KMS-11 (cell line): ENCODE results near the gene CDAN1.

Experiments
- H2AFZ ChIP-seq: fragments of 200-600 bp; sonication (generic); 2 replicates; pipeline ENCODE4 v1.6.1; 2016; ENCODE audit warnings: antibody characterized with exemption, mixed run types, low read depth
- H3K27ac ChIP-seq: fragments of 200-600 bp; sonication (generic); 2 replicates; pipeline ENCODE4 v1.6.1; 2016; ENCODE audit warnings: mild to moderate bottlenecking, mixed run types
- H3K27me3 ChIP-seq: fragments of 200-600 bp; sonication (generic); 2 replicates; pipeline ENCODE4 v1.6.1; 2017; ENCODE audit warnings: mild to moderate bottlenecking, low read depth, mixed run types, moderate library complexity; ENCODE audit not compliant: insufficient read depth
- H3K36me3 ChIP-seq: fragments of 200-600 bp; sonication (generic); 2 replicates; pipeline ENCODE4 v1.6.1; 2017; ENCODE audit warnings: mild to moderate bottlenecking, mixed run types; ENCODE audit not compliant: insufficient read depth
- H3K4me1 ChIP-seq: fragments of 200-600 bp; sonication (generic); 2 replicates; pipeline ENCODE4 v1.6.1; 2016; ENCODE audit warnings: mild to moderate bottlenecking, low read depth, mixed run types; ENCODE audit not compliant: poor library complexity, severe bottlenecking
- H3K4me2 ChIP-seq: fragments of 200-600 bp; sonication (generic); 2 replicates; pipeline ENCODE4 v1.7.0; 2016; ENCODE audit warnings: mild to moderate bottlenecking, mixed run types
- H3K4me3 ChIP-seq: fragments of 200-600 bp; sonication (generic); IDR thresholded peaks from 2 replicates; pipeline ENCODE4 v1.6.1; 2017; ENCODE audit warnings: low read depth, low read length, mixed read lengths; ENCODE audit not compliant: insufficient read depth
- H3K79me2 ChIP-seq: fragments of 200-600 bp; sonication (generic); 2 replicates; pipeline ENCODE4 v1.6.1; 2016; ENCODE audit warnings: low read depth, mixed run types; ENCODE audit not compliant: insufficient read depth
- H3K9ac ChIP-seq: fragments of 200-600 bp; sonication (generic); 2 replicates; pipeline ENCODE4 v1.6.1; 2016; ENCODE audit warnings: mild to moderate bottlenecking, mixed run types
- H4K20me1 ChIP-seq: fragments of 200-600 bp; sonication (generic); 2 replicates; pipeline ENCODE4 v1.6.1; 2016; ENCODE audit warnings: mild to moderate bottlenecking, mixed run types; ENCODE audit not compliant: insufficient read depth
- TF ChIP-seq, protein P1 (sequence below): fragments of 200-600 bp; sonication (generic); conservative IDR thresholded peaks from 2 replicates; pipeline ENCODE4 v1.6.1; 2017; ENCODE audit warnings: low read depth, mild to moderate bottlenecking, antibody characterized with exemption, low read length, moderate library complexity, mixed read lengths

Gene CDAN1

GRCh38 chr15:42696626-42697025, 40.3 kb downstream of the CDAN1 start:
- Histone ChIP-seq H3K79me2 (no peaks in the 10 kb centered on the region), H3K27ac (no peak overlapping the region), H2AFZ (no peak overlapping the region), H4K20me1 (no peaks in the 10 kb centered on the region), H3K4me3 (no peak overlapping the region), H3K4me1 (no peaks in the 10 kb centered on the region), H3K27me3 (no peaks in the 10 kb centered on the region), H3K4me2 (no peak overlapping the region), H3K36me3 (no peaks in the 10 kb centered on the region), H3K9ac (no peak overlapping the region)
- TF ChIP-seq, protein P1, sequence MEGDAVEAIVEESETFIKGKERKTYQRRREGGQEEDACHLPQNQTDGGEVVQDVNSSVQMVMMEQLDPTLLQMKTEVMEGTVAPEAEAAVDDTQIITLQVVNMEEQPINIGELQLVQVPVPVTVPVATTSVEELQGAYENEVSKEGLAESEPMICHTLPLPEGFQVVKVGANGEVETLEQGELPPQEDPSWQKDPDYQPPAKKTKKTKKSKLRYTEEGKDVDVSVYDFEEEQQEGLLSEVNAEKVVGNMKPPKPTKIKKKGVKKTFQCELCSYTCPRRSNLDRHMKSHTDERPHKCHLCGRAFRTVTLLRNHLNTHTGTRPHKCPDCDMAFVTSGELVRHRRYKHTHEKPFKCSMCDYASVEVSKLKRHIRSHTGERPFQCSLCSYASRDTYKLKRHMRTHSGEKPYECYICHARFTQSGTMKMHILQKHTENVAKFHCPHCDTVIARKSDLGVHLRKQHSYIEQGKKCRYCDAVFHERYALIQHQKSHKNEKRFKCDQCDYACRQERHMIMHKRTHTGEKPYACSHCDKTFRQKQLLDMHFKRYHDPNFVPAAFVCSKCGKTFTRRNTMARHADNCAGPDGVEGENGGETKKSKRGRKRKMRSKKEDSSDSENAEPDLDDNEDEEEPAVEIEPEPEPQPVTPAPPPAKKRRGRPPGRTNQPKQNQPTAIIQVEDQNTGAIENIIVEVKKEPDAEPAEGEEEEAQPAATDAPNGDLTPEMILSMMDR, result no peak

DNA sequence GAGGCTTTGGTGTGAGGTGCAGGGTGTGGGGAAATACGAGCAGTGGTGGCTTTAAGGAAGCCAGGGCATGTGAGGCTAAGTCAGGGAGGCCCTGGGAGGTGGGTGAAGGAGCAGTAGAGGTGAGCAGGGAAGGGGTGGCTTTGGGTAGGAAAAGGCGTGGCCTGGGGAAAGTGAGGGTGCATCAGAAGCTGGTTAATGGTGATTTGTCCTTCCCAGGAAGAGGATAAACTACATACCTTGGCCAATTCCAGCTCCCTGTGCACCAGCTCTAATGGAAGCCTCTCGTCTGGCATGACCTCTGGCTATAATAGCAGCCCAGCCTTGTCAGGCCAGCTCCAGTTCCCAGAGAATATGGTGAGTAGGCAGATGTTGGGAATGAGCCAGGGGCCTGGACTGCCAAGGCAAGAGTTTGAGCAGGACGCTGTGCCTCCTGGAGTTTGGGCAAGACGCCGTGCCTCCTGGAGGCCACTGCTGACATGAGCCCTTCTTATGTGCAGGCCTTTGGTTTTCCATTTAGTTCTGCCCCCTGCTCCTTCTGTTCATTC, 41.3 kb downstream of the CDAN1 start:
- H3K4me3 ChIP-seq, result no peak overlapping the region
- TF ChIP-seq, protein P1, result no peak

DNA sequence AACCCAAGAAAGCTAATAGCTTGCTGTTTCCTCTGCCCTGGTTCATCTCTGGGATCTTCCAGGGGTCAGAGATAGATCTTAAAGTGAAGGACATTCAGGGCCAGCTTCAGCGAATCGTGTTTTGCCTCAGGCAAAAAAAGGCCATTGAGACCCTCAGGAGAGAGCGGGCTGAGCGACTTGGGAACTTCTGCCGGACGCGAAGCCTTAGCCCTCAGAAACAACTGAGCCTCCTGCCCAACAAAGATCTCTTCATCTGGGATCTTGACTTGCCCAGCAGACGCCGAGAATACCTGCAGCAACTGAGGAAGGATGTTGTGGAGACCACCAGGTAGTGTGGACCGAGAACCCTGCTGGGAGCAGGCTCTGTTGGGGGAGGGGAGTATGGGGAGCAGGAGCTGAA, 42.5 kb downstream of the CDAN1 start:
- Histone ChIP-seq H3K79me2 (no peaks in the 10 kb centered on the region), H3K4me3 (no peak overlapping the region), H3K4me1 (no peaks in the 10 kb centered on the region), H3K4me2 (no peak overlapping the region), H3K27me3 (no peaks in the 10 kb centered on the region), H3K9ac (no peak overlapping the region), H2AFZ (no peak overlapping the region), H4K20me1 (no peaks in the 10 kb centered on the region), H3K27ac (no peak overlapping the region), H3K36me3 (no peaks in the 10 kb centered on the region)
- TF ChIP-seq, protein P1, result no peak

More for the DNA sequence above, 41.3 kb downstream of the CDAN1 start:
- Histone ChIP-seq H4K20me1 (no peaks in the 10 kb centered on the region), H2AFZ (no peak overlapping the region), H3K4me1 (no peaks in the 10 kb centered on the region), H3K9ac (no peak overlapping the region), H3K27ac (no peak overlapping the region), H3K79me2 (no peaks in the 10 kb centered on the region), H3K27me3 (no peaks in the 10 kb centered on the region), H3K36me3 (no peaks in the 10 kb centered on the region), H3K4me2 (no peak overlapping the region)

GRCh38 chr15:42693942-42694341, 43.0 kb downstream of the CDAN1 start:
- Histone ChIP-seq H3K36me3 (no peaks in the 10 kb centered on the region), H3K9ac (no peak overlapping the region), H3K27ac (no peak overlapping the region), H3K79me2 (no peaks in the 10 kb centered on the region), H3K4me2 (no peak overlapping the region), H3K27me3 (no peaks in the 10 kb centered on the region), H3K4me3 (no peak overlapping the region), H3K4me1 (no peaks in the 10 kb centered on the region), H2AFZ (no peak overlapping the region), H4K20me1 (no peaks in the 10 kb centered on the region)
- TF ChIP-seq, protein P1, result no peak
